Muscle of back (tissue), 11 donors: ENCODE results near the gene PLP2. TPM values are rescaled to one million over a fixed set of nuclear protein-coding genes. Genes with fewer than 3 reads are reported as not detected.

ENCODE experiments used
- DNase-seq, 3 donors: peaks; one replicate each; pipeline versions ENCODE4 v3.0.0 to v3.0.0-alpha.2; 2013
- polyA plus RNA-seq, 10 donors: library from polyadenylated mRNA; unstranded; fragments of 120-200 nt; gene quantifications; one replicate each; pipeline ENCODE4 v1.2.1, GENCODE V29; 2013; ENCODE audit not compliant: insufficient read length in 10 of 10

PLP2 gene
- polyA plus RNA-seq, 10 donors: 75.3 to 165 (median 144) TPM

GRCh38 chrX:49206543-49206942 lies 34.8 kb downstream of the PLP2 start:
- DNase-seq: no peak

DNA sequence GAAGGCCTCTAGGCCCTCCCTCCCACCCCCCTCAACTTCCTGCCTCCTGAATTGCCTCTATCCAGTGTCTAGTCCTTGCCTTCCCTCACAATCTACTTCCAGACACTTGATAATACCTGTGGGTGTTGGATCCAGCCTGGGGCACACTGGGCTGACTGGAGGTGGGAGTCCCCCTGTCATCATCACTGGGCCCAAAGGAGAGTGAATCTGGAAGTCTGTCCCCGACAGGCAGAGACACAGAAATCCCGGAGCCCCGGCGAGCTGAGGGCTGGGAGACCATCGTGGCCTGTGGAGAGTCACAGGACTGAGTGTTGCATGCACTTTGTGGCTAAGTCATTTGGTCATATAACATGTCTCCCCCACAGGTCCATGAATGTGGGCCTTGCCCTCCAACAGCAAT lies 36.7 kb downstream of the PLP2 start:
- DNase-seq: no peak

- DNase-seq: no peak
These were observed 37.9 kb downstream of the PLP2 start for GRCh38 chrX:49209434-49210251.

GRCh38 chrX:49210406-49210805 lies 38.7 kb downstream of the PLP2 start:
- no peak for DNase-seq

GRCh38 chrX:49211074-49211473 lies 39.4 kb downstream of the PLP2 start:
- DNase-seq: no peak

DNA sequence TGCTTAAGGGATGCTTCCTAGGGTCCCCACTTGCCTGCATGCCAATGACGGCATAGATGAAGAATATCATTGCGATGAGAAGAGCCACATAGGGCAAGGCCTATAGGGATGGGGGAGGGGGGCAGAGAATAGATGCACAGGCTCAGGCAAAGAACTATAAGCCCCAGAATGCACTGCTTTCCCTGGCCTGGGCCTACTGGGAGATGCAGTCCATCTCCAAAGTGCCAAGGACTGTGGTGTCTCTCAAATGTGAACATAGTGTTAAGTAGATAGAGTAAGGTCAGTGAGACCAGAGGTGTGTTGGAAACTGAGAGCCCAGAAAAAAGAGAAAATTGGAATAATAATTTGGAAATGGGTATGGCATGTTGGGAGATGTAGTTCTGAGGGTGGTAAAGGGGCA lies 40.5 kb downstream of the PLP2 start:
- no peak for DNase-seq

DNA sequence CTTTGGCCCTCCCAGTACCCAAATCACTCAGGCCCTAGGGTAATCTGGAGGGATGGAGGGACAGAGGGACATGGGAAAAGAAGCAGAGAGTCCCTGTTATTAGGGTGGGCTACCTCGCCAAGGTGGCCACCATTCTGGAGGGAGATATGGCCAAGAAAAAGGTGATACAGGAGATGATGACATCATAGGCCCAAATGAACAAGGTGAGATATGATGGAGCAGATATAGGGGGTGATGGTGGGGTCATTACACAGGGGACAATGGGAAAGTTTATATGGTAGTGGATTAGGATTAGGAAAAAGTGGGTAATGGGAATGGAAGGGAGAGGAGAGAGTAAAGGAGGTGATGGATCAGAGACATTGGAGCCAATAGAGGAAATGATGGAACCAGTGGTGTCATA lies 41.2 kb downstream of the PLP2 start:
- no peak for DNase-seq

- no peak for DNase-seq
These were observed 42.7 kb downstream of the PLP2 start for GRCh38 chrX:49214416-49214815.

GRCh38 chrX:49214996-49215526 lies 43.4 kb downstream of the PLP2 start:
- no peak for DNase-seq

DNA sequence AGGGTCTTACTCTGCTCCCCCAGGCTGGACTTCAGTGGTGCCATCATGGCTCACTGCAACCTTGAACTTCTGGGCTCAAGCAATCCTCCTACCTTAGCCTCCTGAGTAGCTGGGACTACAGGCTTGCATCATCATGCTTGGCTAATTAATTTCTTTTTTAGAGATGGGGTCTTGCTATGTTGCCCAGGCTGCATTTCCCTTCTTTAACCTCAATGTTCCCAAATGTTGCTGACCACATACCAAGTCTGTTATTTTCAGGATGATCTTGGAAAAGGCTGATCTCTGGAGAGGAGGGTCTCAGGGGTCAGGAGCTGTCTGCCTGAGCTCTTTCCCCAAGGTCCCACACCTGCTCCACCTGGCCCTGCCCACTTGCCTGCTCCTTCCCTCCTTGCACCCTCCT lies 48.4 kb downstream of the PLP2 start:
- DNase-seq: no peak

DNA sequence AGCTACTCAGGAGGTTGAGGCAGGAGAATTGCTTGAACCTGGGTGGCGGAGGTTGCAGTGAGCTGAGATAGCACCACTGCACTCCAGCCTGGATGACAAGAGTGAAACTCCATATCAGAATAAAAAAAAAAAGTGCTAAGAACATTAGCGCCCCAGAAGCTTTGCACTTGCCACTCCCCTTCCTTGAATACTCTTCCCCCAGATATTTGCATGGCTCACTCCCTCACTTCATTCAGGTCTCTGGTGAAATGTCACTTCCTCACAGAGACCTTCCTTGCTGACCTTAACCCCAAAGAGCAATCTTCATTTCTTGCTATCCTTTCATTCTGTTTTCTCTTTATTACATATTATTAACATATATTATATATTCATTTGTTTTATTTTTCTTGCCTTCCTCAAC lies 50.2 kb downstream of the PLP2 start:
- DNase-seq: no peak

Other genes starting within 250 kb of the PLP2 start
- 10 to 100 TPM; 31.5 to 41.9 (median 34.9) TPM for gene OTUD5, start 214.3 kb upstream of the PLP2 start, polyA plus RNA-seq
- 1 to 10 TPM in 6 of 10 donors, under 1 TPM in 4; 0.87 to 2.2 (median 1.3) TPM for gene KCND1, start 200.1 kb upstream of the PLP2 start, polyA plus RNA-seq
- gene GRIPAP1, start 169.6 kb upstream of the PLP2 start, polyA plus RNA-seq: 10 to 100 TPM; 16.9 to 34.3 (median 23.9) TPM
- 10 to 100 TPM; 17.6 to 26.0 (median 21.0) TPM for gene TFE3, start 128.5 kb upstream of the PLP2 start, polyA plus RNA-seq
- gene CCDC120, start 112.9 kb upstream of the PLP2 start, polyA plus RNA-seq: 1 to 10 TPM; 3.2 to 5.3 (median 3.8) TPM
- 10 to 100 TPM; 16.4 to 28.4 (median 22.5) TPM for gene PRAF2, start 97.9 kb upstream of the PLP2 start, polyA plus RNA-seq
- gene WDR45, start 92.0 kb upstream of the PLP2 start, polyA plus RNA-seq: 10 to 100 TPM; 26.6 to 49.1 (median 34.1) TPM
- 10 to 100 TPM; 15.4 to 19.0 (median 18.0) TPM for gene GPKOW, start 48.2 kb upstream of the PLP2 start, polyA plus RNA-seq
- gene MAGIX, start 9.1 kb upstream of the PLP2 start, polyA plus RNA-seq: 1 to 10 TPM in 9 of 10 donors, under 1 TPM in 1; 0.97 to 2.4 (median 1.9) TPM
- 1 to 10 TPM; 2.6 to 5.0 (median 4.0) TPM for gene PRICKLE3, start 14.5 kb downstream of the PLP2 start, polyA plus RNA-seq
- gene SYP, start 28.3 kb downstream of the PLP2 start, polyA plus RNA-seq: 1 to 10 TPM in 8 of 10 donors, under 1 TPM in 2; 0.95 to 1.6 (median 1.3) TPM
- under 1 TPM in 2 of 10 donors, not detected in 8; 0.05 to 0.27 TPM for gene CACNA1F, start 61.4 kb downstream of the PLP2 start, polyA plus RNA-seq
- gene CCDC22, start 63.6 kb downstream of the PLP2 start, polyA plus RNA-seq: 10 to 100 TPM in 8 of 10 donors, 1 to 10 TPM in 2; 9.4 to 12.3 (median 11.1) TPM
- under 1 TPM; 0.19 to 0.95 (median 0.43) TPM for gene FOXP3, start 92.8 kb downstream of the PLP2 start, polyA plus RNA-seq
- 1 to 10 TPM; 6.0 to 8.3 (median 7.0) TPM for gene PPP1R3F, start 97.9 kb downstream of the PLP2 start, polyA plus RNA-seq
- not detected for gene GAGE10, start 131.7 kb downstream of the PLP2 start, polyA plus RNA-seq
- gene GAGE12J, start 150.1 kb downstream of the PLP2 start, polyA plus RNA-seq: not detected
- gene GAGE13, start 159.7 kb downstream of the PLP2 start, polyA plus RNA-seq: not detected